Vagina (tissue), 2 donors: ENCODE data around the gene OR4E2. TPM values are rescaled to one million over a fixed set of nuclear protein-coding genes. Genes with fewer than 3 reads are reported as not detected.

Source experiments
- DNase-seq, 2 donors: peaks; one replicate each; pipeline ENCODE4 v3.0.0-alpha.2; 2017; ENCODE audit errors: extremely low spot score in 2 of 2
- H3K27ac ChIP-seq: fragments of 200-600 bp; sonication (generic); one replicate; pipeline ENCODE4 v1.5.1; 2019
- H3K27me3 ChIP-seq: fragments of 200-600 bp; sonication (generic); one replicate; pipeline ENCODE4 v1.5.1; 2019
- H3K36me3 ChIP-seq, 2 donors: fragments of 200-600 bp; sonication (generic); one replicate each; pipeline ENCODE4 v1.5.1; 2017 to 2019
- H3K4me1 ChIP-seq: fragments of 200-600 bp; sonication (generic); one replicate; pipeline ENCODE4 v1.5.1; 2019
- H3K4me3 ChIP-seq, 2 donors: fragments of 200-600 bp; sonication (generic); 1 replicate in 1 of 2; 2 replicates in 1 of 2; pipeline ENCODE4 v1.5.1; 2016 to 2019
- H3K9me3 ChIP-seq: fragments of 200-600 bp; sonication (generic); one replicate; pipeline ENCODE4 v1.5.1; 2019
- POLR2A ChIP-seq, 2 donors: fragments of 450-650 bp; IDR thresholded peaks; one replicate each; pipeline ENCODE4 v1.6.1; 2017; ENCODE audit warnings: antibody characterized with exemption in 2 of 2, mild to moderate bottlenecking in 2 of 2, moderate library complexity in 2 of 2
- POLR2AphosphoS5 ChIP-seq, 2 donors: sonication (generic); formaldehyde crosslinking; IDR thresholded peaks; one replicate each; pipeline ENCODE4 v1.9.0; 2017; ENCODE audit warnings: antibody characterized with exemption in 2 of 2, mild to moderate bottlenecking in 2 of 2, low read depth in 1 of 2; ENCODE audit not compliant: insufficient read depth in 1 of 2
- intact Hi-C: fragments of 100-400 bp; cut with DNase I; formaldehyde crosslinking; loops from one replicate; pipeline ENCODE4 v1.15.1; 2023
- total RNA-seq: library from RNA; depleted of rRNA; stranded (reverse); fragments of >200 nt; gene quantifications from one replicate; pipeline ENCODE4 v1.2.3, GENCODE V29; 2016
- TF ChIP-seq, protein P1 (sequence below), 3 experiments: fragments of 450-650 bp in 2 of 3; fragments of 200-600 bp in 1 of 3; sonication (generic) in 1 of 3; IDR thresholded peaks; one replicate each; pipeline ENCODE4 v1.5.1; 2017 to 2019; ENCODE audit warnings: antibody characterized with exemption in 3 of 3, mild to moderate bottlenecking in 2 of 3, moderate library complexity in 2 of 3

OR4E2 gene, protein sequence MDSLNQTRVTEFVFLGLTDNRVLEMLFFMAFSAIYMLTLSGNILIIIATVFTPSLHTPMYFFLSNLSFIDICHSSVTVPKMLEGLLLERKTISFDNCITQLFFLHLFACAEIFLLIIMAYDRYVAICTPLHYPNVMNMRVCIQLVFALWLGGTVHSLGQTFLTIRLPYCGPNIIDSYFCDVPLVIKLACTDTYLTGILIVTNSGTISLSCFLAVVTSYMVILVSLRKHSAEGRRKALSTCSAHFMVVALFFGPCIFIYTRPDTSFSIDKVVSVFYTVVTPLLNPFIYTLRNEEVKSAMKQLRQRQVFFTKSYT
- not detected for total RNA-seq

DNA sequence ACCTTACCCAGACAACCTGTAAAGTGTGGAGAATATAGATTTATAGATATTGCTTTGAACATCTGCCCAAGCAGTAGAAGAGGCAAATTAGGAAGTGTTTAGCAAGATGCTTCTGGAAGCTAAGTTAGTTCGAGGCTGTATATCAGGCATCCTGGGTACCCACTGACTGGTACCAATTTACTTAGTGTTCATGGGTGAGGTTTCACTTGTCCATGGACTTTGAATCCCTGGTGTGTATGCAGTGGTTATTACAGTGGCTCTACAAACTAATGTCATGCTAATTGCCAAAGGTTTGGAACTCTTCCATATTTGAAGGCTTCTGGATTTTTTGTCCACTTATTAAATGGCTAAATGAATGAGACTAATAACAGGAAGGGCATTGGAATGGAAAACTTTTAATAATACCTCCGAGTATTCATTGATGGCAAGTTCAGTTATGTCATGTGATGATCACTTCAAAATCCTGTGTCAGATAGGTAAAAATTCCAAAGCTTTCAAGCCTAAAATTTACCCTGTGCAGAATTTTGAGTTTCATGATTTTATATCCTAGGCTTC lies at the start of gene OR4E2:
Gene OR4E2 (plus strand): TSS at position 505 of the 555 bp plus-strand sequence. CDS start 11,248 bp downstream, outside the sequence.
- DNase-seq, result no peak
- intact Hi-C loops, result no loop called here

DNA sequence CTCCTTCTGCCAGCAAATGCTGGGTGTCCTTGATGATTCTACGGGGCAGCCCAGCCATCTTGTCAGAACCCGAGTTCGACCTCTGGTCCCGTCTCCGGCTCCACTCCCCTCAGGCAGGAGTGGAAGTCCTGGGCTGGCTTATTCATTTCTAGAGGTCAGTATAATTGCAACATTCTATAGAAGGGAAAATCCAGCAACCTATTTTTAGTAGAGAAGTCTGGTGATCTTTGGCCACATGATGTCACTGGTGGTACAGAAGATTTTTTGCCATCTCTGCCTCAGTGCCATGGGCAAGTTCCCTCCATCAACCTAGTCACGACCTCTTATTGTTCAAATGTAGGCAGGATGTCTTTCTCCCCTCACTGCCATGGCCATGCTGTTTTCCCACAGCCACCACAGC lies 41.3 kb upstream of the OR4E2 start:
- Histone ChIP-seq H3K4me3 (no peak overlapping the region), H3K36me3 (no peaks in the 10 kb centered on the region), H3K27ac (no peak overlapping the region), H3K27me3 (no peaks in the 10 kb centered on the region), H3K9me3 (no peaks in the 10 kb centered on the region), H3K4me1 (no peaks in the 10 kb centered on the region)
- no peak for TF ChIP-seq POLR2AphosphoS5 (IDR thresholded peaks at IDR 0.05; ENCODE audit: insufficient read depth in 1 of 2, low read depth in 1 of 2)
- TF ChIP-seq POLR2A (IDR thresholded peaks at IDR 0.05), result no peak
- TF ChIP-seq, protein P1, sequence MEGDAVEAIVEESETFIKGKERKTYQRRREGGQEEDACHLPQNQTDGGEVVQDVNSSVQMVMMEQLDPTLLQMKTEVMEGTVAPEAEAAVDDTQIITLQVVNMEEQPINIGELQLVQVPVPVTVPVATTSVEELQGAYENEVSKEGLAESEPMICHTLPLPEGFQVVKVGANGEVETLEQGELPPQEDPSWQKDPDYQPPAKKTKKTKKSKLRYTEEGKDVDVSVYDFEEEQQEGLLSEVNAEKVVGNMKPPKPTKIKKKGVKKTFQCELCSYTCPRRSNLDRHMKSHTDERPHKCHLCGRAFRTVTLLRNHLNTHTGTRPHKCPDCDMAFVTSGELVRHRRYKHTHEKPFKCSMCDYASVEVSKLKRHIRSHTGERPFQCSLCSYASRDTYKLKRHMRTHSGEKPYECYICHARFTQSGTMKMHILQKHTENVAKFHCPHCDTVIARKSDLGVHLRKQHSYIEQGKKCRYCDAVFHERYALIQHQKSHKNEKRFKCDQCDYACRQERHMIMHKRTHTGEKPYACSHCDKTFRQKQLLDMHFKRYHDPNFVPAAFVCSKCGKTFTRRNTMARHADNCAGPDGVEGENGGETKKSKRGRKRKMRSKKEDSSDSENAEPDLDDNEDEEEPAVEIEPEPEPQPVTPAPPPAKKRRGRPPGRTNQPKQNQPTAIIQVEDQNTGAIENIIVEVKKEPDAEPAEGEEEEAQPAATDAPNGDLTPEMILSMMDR (IDR thresholded peaks at IDR 0.05), result no peak
- intact Hi-C loops, result no loop called here
- DNase-seq, result no peak

More for the DNA sequence above, at the start of gene OR4E2:
- Histone ChIP-seq H3K27ac (no peak within 1 kb of the TSS), H3K27me3 (no peaks in the 10 kb centered on the region), H3K4me1 (no peaks in the 10 kb centered on the region), H3K36me3 (no peaks in the 10 kb centered on the region), H3K4me3 (no peak within 1 kb of the TSS), H3K9me3 (no peaks in the 10 kb centered on the region)
- TF ChIP-seq POLR2A (IDR thresholded peaks at IDR 0.05), result no peak
- TF ChIP-seq POLR2AphosphoS5 (IDR thresholded peaks at IDR 0.05; ENCODE audit: insufficient read depth in 1 of 2, low read depth in 1 of 2), result no peak
- TF ChIP-seq, protein P1 (IDR thresholded peaks at IDR 0.05), result no peak

DNA sequence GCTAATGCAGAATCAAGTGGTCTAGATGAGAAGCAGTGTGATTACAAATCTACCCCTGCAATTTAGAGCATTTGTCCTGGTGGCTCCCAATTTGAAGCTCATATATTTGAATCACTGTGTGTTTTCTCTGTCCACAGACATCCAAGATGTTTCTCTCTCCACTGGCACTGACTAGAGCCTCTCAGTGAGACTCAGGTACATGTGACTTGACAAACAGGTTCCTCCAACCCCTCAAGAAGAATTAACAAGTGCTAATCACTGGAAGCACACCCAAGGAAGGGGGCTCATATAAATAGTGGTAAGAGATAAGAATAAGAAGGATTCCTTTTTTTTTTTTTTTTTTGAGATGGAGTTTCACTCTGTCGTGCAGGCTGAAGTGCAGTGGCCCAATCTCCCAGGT lies 39.4 kb upstream of the OR4E2 start:
- H3K36me3 ChIP-seq, result no peaks in the 10 kb centered on the region

DNA sequence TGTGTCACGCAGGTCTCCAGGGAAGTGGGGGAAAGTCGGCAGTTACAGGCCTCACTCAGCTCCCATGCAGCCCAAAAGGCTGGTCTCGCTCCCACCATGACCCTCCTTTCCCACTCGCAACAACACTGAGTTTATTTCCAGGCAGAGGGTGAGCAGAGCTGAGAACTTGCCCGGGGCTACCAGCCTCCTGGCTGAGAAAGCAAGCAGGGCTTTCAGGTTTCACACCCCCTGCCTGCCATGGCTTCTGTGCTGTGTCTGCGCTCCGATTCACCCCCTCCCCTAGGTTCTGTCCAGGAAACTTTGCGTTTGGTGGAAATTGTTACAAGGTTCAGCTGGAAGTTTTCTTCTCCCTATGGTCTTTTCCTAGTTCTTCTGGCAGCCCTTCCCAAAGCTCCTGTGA lies 36.0 kb upstream of the OR4E2 start:
- Histone ChIP-seq H3K9me3 (no peaks in the 10 kb centered on the region), H3K36me3 (no peaks in the 10 kb centered on the region), H3K27ac (no peak overlapping the region), H3K27me3 (no peaks in the 10 kb centered on the region), H3K4me1 (no peaks in the 10 kb centered on the region), H3K4me3 (no peak overlapping the region)
- TF ChIP-seq POLR2A (IDR thresholded peaks at IDR 0.05), result no peak
- TF ChIP-seq POLR2AphosphoS5 (IDR thresholded peaks at IDR 0.05; ENCODE audit: insufficient read depth in 1 of 2, low read depth in 1 of 2), result no peak
- TF ChIP-seq, protein P1 (IDR thresholded peaks at IDR 0.05), result no peak
- DNase-seq, result no peak
- intact Hi-C loops, result no loop called here

More for the DNA sequence above, 39.4 kb upstream of the OR4E2 start:
- intact Hi-C loops, result no loop called here
- Histone ChIP-seq H3K27ac (no peak overlapping the region), H3K4me1 (no peaks in the 10 kb centered on the region), H3K27me3 (no peaks in the 10 kb centered on the region), H3K9me3 (no peaks in the 10 kb centered on the region), H3K4me3 (no peak overlapping the region)
- no peak for DNase-seq
- no peak for TF ChIP-seq POLR2A (IDR thresholded peaks at IDR 0.05)
- no peak for TF ChIP-seq POLR2AphosphoS5 (IDR thresholded peaks at IDR 0.05; ENCODE audit: insufficient read depth in 1 of 2, low read depth in 1 of 2)
- TF ChIP-seq, protein P1 (IDR thresholded peaks at IDR 0.05), result no peak
